Kidney glomerular epithelial cell (primary cell): Measurements from ENCODE around the gene MAST2.
"Not testable (repeated sequence)": the region's sequence is repeated elsewhere in the genome, so short reads cannot be mapped to it uniquely, and the experiment has no call there.

Source experiments
- DNase-seq: peaks from one replicate; lab custom pipeline; 2025; lab: John Stamatoyannopoulos, UW

The MAST2 gene

DNA sequence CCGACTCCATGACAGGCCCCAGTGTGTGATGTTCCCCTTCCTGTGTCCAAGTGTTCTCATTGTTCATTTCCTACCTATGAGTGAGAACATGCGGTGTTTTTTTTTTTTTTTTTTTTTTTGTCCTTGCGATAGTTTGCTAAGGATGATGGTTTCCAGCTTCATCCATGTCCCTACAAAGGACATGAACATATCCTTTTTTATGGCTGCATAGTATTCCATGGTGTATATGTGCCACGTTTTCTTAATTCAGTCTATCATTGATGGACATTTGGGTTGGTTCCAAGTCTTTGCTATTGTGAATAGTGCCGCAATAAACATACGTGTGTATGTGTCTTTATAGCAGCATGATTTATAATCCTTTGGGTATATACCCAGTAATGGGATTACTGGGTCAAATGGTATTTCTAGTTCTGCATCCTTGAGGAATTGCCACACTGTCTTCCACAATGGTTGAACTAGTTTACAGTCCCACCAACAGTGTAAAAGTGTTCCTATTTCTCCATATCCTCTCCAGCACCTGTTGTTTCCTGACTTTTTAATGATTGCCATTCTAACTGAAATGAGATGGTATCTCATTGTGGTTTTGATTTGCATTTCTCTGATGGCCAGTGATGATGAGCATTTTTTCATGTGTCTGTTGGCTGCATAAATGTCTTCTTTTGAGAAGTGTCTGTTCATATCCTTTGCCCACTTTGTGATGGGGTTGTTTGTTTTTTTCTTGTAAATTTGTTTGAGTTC, 54.5 kb downstream of the MAST2 start:
- DNase-seq = not testable (repeated sequence)

DNA sequence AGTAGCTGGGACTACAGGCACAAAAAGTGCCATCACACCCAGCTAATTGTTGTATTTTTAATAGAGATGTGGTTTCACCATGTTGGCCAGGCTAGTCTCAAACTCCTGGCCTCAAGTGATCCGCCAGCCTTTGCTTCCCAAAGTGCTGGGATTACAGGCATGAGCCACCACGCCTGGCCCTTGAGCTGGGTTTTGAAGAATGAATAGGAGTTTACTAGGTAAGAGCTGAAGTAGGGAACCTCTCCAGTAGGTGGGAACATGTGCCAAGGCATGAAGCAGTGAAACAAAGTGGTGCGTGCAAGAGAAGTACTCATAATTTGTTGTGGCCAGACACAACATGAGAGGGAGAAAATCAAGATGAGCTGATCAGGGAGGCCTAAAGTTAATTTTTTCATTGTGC, 55.8 kb downstream of the MAST2 start:
- no peak for DNase-seq

DNA sequence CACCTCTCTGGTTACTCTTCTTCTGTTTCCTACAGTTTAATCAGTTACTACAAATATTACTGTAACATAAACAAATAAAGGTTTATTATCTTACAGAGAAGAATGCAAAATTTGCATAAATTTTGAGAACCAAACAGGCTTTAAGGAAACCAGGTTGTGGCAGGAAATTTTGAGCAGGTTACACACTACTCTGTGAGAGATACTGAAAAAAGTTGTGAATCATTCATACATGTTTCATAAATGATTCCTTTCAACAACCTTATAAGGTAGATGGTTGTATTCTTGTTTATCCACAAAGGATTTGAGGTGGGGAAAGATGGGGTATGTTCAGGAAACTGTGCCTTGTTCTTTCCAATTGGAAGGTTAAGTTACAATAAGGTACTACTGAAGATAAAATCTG, 58.6 kb downstream of the MAST2 start:
- no peak for DNase-seq

DNA sequence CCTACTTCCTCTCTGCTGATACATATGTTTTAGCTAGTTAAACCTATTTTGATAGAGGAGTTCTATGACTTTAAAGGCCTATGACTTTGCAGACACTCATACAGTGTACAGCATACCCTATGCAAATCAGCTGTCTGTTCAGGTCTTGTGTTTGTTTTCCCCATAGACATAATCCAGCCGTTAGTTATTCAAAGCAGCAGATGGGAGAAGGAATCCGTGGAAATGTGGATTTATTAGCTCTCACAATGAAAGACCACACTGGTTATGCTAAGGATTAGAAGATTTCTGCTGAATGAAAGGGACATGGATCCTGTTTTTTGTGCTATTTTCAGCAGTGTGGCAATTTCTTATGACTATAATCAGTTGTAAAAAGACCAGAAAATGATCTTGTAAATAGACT, 59.8 kb downstream of the MAST2 start:
- DNase-seq = no peak

DNA sequence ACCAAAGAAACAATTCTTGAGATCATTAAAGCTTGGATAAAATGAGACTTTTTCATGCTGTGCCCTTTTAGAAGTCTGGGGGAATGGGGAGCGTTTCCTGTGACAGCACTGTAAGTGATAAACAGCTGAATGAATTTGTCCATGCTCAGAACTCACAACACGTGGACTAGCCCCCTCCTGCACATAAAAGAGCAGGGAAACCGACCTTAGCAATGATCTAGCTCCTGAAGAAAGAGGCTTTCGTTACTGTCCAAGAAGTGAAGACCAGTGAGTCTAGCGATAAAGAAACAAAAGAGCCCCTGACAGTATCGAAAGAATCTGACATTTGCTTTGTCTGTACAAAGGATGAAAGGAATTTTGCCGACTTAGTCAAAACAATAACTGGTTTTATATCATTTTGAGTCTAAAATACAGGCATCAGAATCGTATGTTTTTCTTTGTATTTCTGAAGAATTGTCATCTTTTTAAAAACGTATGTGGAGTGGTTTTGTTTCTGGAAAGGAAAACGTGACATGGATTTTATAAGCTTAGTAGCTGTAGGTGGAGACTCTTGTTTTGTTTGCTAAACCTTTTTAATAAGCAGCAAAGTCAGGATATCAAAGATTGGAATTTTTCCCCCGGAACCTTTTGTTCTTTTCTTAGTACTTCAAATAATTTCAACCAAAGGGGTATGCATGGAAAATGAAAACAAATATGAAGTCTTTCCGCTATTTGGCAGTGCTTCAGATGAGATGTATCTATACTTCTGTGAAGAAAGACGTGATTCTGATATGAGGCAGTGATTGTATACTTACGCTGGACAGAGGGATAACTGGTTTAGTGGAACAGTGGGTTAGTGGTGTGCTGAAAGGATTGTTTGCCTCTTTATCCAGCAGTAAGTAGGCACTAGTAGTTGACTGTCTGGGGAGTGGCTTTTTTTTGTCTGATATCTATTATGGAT, 61.0 kb downstream of the MAST2 start:
- no peak for DNase-seq

DNA sequence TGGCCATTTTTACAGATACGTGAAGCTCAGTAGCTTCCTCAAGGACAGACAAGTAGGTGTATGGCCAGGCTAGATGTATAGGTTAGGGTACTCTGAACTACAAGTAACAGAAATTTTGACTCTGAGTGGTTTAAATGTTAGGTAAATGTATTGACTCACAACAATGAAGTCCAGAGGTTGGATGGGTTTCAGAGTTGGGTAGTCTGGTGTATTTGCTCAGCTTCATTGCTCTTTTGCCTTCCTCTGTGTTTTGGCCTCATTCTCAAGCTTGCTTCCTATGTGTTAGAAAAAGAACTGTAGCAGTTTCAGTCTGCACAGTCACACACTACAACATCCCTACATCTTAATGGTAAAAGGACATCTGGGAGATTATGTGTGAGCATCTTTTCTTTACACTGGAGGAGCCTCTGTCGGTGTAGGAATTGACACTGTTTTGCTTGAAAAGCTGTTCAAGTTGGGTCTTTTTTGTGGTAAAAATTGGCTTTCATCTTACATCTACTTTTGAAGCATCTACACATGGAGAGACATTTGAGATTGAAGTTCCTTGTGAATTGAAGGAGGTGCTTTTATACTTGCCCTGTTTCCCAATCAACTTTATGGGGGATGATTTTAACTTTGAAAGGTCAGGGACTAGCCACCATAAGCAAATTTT, 64.4 kb downstream of the MAST2 start:
- DNase-seq = no peak

DNA sequence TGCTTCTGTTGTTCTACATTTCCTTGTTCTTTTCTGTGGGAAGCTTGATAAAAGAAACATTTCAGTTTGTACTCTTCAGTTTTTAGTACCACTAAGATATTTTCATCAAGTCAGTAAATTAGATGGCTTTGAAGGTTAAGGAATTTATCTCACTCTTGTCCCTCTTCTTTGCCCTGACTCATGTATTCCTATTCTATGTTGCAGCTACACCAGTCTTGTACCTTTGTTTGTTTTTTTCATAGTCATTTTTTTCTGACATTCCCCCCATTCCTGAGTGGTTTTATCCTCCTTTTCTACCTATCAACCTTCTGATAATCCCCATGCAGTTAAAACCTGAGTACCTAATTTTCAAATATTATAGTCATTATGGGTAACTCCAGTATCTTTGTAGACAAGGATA, 65.4 kb downstream of the MAST2 start:
- no peak for DNase-seq

GRCh38 chr1:45870500-45870899, 67.1 kb downstream of the MAST2 start:
- DNase-seq = no peak

DNA sequence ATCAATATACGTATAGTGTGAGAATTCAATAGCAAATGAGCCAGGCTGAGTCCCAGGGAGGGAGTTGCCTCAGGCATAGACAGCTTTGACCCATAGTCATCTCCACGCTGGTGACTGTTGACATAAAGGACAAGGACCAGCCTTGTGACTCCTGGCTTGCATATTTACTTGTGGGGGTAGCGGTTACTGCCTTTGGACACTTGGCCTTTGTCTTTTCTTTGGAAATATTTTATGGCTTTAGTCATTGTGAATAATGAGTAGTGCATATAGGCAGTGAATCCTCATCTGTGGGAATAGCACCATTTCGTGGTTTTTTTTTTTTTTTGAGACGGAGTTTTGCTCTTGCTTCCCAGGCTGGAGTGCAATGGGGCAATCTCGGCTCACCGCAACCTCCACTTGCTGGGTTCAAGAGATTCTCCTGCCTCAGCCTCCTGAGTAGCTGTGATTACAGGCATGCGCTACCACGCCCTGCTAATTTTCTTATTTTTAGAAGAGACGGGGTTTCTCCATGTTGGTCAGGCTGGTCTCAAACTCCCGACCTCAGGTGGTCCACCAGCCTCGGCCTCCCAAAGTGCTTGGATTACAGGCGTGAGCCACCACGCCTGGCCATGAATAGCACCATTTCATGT, 68.9 kb downstream of the MAST2 start:
- peak; percentile 55 for DNase-seq

- no peak for DNase-seq
Observed at GRCh38 chr1:45876000-45876617, 72.7 kb downstream of the MAST2 start.

DNA sequence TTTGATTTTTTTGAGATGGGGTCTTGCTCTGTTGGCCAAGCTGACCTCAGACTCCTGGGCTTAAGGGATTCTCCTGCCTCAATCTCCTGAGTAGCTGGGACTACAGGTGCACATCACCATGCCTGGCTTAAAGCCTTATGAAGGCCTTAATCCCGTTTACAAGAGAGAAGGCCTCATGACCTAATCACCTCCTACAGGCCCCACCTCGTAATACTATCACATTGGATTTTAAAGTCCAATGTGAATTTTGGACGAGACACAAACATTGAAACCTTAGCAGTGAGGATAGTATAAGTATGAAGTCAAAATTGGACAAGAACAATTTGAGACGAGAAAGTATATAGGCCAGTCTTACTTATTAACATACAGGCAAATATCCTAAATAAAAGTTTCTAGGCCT, 73.9 kb downstream of the MAST2 start:
- no peak for DNase-seq

GRCh38 chr1:45879885-45880598, 76.6 kb downstream of the MAST2 start:
- no peak for DNase-seq

GRCh38 chr1:45880930-45881329, 77.5 kb downstream of the MAST2 start:
- DNase-seq = no peak

DNA sequence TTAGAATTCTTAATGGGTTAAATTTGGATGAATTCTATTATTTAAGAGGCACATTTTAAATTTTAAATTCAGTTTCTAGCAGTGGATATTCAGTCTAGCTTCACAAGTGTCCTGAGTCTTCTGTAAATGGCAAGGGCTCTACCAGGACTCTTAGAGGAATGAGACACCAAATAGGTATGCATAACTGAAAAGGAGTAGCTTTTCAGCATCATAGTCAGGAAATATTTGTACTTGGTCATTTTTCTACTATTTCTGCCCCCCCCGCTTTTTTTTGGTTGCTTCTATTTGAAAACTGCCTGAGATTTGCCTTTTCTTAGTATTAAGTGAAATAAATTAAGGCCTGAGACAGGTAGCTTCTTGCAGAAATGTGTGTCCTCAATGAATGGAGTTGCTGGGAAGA, 80.2 kb downstream of the MAST2 start:
- DNase-seq = peak; percentile 34

- DNase-seq = no peak
Observed at GRCh38 chr1:45884700-45885099, 81.3 kb downstream of the MAST2 start.

GRCh38 chr1:45886229-45886628, 82.8 kb downstream of the MAST2 start:
- DNase-seq = no peak

GRCh38 chr1:45887156-45887842, 83.9 kb downstream of the MAST2 start:
- no peak for DNase-seq

- no peak for DNase-seq
Observed at GRCh38 chr1:45890078-45890477, 86.7 kb downstream of the MAST2 start.

DNA sequence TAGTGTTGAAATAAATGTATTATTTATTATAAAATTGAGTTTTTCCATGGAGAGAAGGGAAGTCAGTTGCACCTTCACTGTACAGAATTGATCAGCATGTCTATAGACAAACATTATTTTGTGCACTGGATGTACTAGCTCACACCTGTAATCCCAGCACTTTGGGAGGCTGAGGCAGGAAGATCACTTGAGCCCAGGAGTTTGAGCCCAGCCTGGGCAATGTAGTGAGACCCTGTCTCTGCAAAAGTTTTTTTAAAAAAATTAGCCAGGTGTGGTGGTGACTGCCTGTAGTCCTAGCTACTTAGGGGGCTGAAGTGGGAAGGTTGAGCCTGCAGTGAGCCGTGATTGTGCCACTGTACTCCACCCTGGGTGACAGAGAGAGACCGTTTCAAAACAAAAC, 87.7 kb downstream of the MAST2 start:
- DNase-seq = no peak

DNA sequence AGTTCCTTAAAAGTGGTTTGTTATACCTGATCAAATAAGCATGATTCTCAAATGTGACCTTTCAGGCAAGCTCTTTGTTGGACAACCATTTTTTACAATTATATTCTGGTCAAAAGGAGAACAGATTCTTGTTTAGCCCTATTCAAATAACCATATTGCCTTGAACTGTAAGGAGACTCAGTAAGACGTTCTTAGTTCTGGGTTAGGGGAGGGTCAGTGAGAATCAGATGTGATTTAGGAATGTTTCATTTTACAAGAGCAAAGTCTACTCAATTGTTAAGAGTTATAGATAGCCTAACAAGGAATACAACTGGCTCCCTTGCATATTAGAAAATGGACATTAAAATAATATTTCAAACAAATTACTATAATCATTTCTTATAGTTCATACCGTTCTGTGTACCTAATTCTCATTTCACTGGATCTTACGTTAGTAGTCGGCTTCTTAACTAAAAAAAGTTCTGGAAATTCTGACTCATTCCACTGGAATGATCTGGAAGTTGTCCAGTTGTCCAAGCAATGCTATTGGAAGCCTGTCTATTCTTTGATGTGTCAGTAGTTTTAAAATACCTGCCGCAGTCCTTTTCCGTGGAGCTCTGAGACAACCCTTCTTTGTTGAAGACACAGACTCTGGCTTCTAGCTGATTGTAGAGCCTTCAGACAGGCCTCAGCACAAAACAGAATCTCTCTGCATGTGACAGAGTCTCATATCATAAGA, 88.8 kb downstream of the MAST2 start:
- peak; percentile 90 for DNase-seq
